Neural progenitor cell (in vitro differentiated cells): Measurements from ENCODE around the gene LINC00632.

ENCODE experiments used
- CTCF ChIP-seq: fragments of 200-600 bp; sonication (generic); IDR thresholded peaks from 2 replicates; pipeline ENCODE4 v1.5.1; 2017; ENCODE audit warnings: antibody characterized with exemption, mild to moderate bottlenecking
- EZH2 ChIP-seq: fragments of 200-600 bp; sonication (generic); IDR thresholded peaks from 2 replicates; pipeline ENCODE4 v1.6.1; 2017; ENCODE audit warnings: antibody characterized with exemption, mild to moderate bottlenecking, moderate library complexity
- EZH2phosphoT487 ChIP-seq: fragments of 200-600 bp; sonication (generic); IDR thresholded peaks from 2 replicates; pipeline ENCODE4 v1.6.1; 2017; ENCODE audit warnings: antibody characterized with exemption

- TF ChIP-seq CTCF: no peak
- TF ChIP-seq EZH2: no peak
- TF ChIP-seq EZH2phosphoT487: no peak
These were observed 34.5 kb downstream of the LINC00632 start for GRCh38 chrX:140744085-140744484.
